DMS114 treated with DMSO at 0.1 percent for 48 hours (cell line): ENCODE results near the gene CCR6.
"Not testable (repeated sequence)": the region's sequence is repeated elsewhere in the genome, so short reads cannot be mapped to it uniquely, and the experiment has no call there.

Source experiments
- DNase-seq: peaks from one replicate; lab custom pipeline; 2025; ENCODE audit not compliant: unreplicated experiment; lab: John Stamatoyannopoulos, UW

CCR6 gene

GRCh38 chr6:167122827-167123657 lies at the start of gene CCR6:
CCR6 (plus strand) TSS chr6:167123096; CDS start chr6:167136135, 13,039 bp downstream.
- no peak for DNase-seq

DNA sequence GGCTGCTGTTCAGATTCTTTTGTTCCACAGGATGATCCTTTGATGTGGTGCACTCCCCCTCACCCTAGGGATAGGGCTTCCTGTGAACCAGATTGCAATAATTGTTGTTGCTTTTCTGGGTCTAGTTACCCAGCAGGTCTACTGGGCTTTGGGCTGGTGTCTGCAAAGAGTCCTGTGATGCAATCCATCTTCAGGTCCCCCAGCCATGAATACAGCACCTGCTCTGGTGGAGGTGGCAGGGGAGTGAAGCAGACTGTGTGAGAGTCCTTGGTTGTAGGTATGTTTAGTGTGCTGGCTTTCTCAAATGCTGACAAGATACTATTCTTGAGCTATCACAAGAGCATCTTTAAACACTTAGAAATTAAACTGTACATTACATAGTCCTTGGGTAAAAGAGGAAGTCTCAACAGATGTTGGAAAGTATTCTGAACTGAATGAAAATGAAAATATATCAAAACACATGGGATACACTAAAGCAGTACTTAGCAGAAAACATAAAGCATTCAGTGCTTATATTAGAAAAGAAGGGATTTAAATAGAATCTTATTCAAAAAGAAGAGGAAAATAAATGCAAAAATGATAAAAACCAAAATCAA lies 49.1 kb upstream of the CCR6 start:
- no peak for DNase-seq

- DNase-seq = no peak
Observed at GRCh38 chr6:167077241-167077932, 45.5 kb upstream of the CCR6 start.

GRCh38 chr6:167078745-167079144 lies 44.2 kb upstream of the CCR6 start:
- no peak for DNase-seq

- DNase-seq = no peak
Observed at GRCh38 chr6:167079853-167080297, 43.0 kb upstream of the CCR6 start.

GRCh38 chr6:167087857-167088354 lies 35.0 kb upstream of the CCR6 start:
- no peak for DNase-seq

DNA sequence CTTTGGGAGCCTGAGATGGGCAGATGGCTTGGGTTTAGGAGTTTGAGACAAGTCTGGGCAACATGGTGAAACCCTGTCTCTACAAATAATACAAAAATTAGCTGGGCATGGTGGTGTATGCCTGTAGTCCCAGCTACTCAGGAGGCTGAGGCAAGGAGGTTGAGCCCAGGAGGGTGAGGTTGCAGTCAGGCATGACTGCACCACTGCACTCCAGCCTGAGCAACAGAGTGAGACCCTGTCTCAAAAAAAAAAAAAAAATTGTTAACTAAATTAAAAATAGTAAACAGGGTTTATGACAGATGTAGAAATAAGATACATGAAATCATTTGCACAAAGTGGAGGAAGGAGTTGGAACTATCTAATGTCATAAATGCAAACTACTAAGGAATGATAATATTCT lies 34.2 kb upstream of the CCR6 start:
- not testable (repeated sequence) for DNase-seq

DNA sequence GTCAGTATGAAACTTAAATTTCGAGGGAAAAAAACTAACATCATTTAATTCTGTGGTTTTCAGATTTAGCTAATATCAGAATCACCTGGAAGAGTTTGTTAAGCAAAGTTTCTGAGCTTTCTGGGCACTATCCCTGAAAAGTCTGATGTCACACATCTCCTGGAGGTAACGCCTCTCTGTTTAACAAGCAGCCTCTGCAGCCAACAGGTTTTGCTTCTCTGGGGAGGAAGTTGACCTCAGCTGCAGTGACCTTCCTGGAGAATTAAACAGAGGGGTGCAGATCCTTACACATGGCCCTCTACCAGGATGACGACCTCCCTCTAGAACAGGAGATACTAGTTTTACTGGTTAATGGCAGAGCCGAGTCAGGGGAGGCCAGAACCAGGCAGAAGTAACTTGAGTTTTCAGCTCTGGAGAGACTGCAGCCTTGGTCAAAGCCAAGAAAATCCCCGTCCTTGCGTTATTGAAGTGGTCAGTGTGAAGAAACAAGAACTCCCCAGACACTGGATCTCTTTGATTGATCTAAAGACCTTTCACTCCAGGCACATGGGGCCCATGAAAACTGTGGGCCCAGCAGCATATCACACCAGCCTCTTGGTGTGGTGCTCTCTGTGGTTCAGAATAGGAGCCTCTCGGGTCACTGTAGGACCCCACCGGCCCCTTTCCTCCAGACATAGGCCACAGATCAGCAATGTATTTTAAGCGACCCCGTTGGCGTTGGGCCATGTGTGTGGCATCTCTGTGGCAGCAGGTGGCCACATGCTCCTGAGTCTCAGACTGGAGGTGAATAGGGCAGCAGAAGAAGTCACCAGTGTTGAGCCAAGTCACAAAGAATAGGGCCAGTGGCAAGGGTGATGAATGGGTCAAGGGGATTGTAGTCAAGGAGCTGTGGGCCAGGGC lies 33.4 kb upstream of the CCR6 start:
- no peak for DNase-seq

GRCh38 chr6:167090171-167090570 lies 32.7 kb upstream of the CCR6 start:
- no peak for DNase-seq

GRCh38 chr6:167091026-167091804 lies 31.7 kb upstream of the CCR6 start:
- DNase-seq = no peak

- DNase-seq = no peak
Observed at GRCh38 chr6:167091805-167092107, 31.1 kb upstream of the CCR6 start.

DNA sequence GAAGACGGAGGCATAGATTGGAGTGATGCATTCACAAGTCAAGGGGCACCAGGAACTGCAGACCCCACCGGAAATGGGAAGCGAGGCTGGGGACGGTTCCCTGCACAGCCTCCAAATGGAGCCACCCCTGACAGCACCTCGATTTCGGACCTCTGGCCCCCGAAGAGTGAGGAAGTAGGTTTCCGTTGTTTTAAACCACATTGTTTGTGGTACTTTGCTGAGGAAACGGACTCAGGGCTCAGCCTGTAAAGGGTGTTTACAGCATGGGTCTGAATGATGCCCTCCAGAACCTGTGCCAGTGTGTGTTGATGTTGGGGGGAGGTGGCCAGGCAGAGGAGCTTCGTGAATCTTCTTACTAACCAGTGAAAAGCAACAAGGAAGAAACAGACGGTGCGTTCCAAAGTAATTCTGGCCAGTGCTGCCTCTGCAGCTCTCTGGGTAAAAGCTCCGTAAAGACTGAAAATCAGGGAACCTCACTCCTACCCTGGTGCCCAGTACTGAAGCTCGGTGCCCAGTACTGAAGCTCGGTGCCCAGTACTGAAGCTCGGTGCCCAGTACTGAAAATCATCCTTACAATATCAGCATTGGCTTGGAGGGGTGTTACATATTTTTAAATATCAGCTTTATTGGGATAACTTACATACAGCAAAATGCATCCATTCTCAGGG lies 30.1 kb upstream of the CCR6 start:
- no peak for DNase-seq

- DNase-seq = no peak
Observed at GRCh38 chr6:167093406-167093921, 29.4 kb upstream of the CCR6 start.

DNA sequence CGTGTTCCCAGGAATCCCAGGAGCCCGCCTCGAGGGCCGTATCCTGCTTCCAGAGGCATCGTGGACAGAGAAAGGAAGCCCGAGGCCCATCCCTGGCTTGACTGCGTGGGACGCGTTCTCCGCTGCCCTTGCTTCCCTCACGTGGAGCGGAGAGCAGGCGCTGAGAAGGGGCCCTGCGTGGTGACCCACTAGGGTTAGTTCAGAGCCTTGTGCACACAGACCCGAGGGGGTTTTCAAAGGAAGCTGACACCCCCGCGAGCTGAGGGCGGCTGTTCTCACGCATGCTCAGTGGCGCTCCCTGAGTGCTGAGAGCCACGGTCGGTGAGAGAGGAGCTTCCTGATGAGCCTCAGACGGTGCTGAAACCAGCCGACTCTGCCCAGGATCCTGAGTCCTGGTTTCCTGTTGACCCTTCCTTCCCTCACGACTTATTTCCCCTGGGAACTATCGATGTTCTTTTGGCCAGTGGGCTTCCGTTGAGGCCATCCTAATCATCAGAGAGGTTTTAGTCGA lies 28.9 kb upstream of the CCR6 start:
- no peak for DNase-seq

DNA sequence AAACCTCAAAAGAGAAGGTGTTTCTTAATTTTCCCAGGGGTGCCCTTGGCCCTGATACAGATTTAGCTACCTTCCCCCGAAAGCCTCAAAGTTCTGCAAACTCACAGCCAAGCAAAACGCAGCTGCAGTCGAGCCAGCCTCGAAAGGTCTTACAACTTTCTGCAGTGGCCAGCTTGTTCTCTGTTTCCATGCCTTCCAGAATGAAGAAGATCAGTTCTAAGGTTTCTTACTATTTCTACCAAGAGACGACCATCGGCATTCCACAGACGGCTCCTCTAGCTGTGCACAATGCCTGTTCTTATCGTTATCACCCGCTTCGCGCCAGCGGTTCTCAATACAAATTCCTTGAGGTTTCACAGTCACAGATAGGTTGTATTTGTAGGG lies 28.5 kb upstream of the CCR6 start:
- no peak for DNase-seq

DNA sequence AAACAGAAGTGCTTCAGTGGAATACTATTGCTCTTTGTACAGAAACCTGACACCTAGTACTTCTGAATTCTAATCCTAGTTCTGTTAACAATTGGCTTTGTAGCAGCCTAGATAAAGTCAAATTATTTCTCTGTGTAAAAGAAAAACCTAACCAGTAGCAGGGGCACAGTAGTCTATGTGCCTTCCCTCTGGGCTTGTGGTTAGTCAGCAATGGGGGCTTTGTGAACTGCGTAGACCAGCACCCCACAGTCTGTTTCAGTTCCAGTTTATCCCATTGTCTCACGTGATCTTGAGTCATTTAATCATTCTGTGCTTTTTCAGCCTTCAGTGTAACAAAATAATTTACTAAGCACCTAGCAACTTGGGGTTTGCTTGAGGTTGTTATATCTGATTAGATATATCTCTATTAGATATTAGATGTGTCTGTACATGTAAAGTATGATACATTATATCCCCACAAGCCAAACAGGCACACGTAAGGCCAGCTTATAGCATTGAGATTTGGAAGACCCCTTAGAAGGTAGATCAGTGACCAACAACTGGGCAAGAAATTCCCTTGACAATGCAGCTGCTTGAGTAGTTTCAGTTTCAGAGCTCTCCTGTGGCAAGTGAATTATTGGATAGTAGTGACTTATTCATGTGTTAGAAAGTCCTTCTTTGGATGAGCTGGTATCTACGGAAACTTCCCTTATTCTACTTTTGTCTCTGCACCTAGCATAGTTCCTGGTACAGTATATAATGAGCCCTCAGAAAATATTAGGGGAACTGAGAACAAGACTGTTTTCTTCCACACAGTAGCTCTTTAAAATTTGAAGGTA lies 27.9 kb upstream of the CCR6 start:
- no peak for DNase-seq

GRCh38 chr6:167095888-167096287 lies 27.0 kb upstream of the CCR6 start:
- DNase-seq = no peak

DNA sequence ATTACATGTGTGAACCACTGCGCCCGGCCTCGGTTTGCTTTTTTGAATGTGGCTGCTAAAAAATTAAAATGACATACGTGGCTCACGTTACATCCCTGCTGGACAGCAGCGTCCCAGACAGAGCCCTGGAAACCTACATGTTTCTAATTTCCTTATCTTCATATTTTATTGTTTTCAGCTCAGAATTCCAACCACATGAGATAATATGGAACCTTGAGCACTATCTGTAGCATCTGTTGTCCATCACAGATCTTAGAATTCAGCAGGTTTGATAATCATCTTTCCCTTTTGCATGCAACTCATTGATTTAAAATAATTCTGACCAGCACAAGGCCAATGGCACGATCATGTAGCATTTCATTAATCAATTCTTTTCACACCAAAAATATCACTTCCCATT lies 25.9 kb upstream of the CCR6 start:
- no peak for DNase-seq
